Measurements from ENCODE around the gene FAM184B.

The FAM184B gene

GRCh38 chr4:17771284-17771908 is 10.0 kb downstream of the FAM184B start:
- DNase-seq, result no peak

- no peak for DNase-seq
Measured at GRCh38 chr4:17770845-17771244, 10.6 kb downstream of the FAM184B start.

- DNase-seq, result no peak
Measured at GRCh38 chr4:17769406-17770174, 11.8 kb downstream of the FAM184B start.

- no peak for DNase-seq
Measured at GRCh38 chr4:17766826-17767458, 14.5 kb downstream of the FAM184B start.

- DNase-seq, result no peak
Measured at GRCh38 chr4:17765514-17766286, 15.7 kb downstream of the FAM184B start.

GRCh38 chr4:17763931-17764330 is 17.5 kb downstream of the FAM184B start:
- DNase-seq, result peak; percentile 62

- no peak for DNase-seq
Measured at GRCh38 chr4:17763416-17763815, 18.0 kb downstream of the FAM184B start.

GRCh38 chr4:17762726-17763125 is 18.7 kb downstream of the FAM184B start:
- peak; percentile 78 for DNase-seq

GRCh38 chr4:17761062-17761461 is 20.4 kb downstream of the FAM184B start:
- DNase-seq, result no peak

- no peak for DNase-seq
Measured at GRCh38 chr4:17760626-17761025, 20.8 kb downstream of the FAM184B start.

GRCh38 chr4:17758485-17758884 is 22.9 kb downstream of the FAM184B start:
- DNase-seq, result no peak

- no peak for DNase-seq
Measured at GRCh38 chr4:17757621-17758020, 23.8 kb downstream of the FAM184B start.

- DNase-seq, result no peak
Measured at GRCh38 chr4:17753646-17754045, 27.8 kb downstream of the FAM184B start.

- no peak for DNase-seq
Measured at GRCh38 chr4:17740702-17741101, 40.7 kb downstream of the FAM184B start.

- no peak for DNase-seq
Measured at GRCh38 chr4:17736484-17736883, 44.9 kb downstream of the FAM184B start.

GRCh38 chr4:17726911-17727310 is 54.5 kb downstream of the FAM184B start:
- DNase-seq, result no peak

GRCh38 chr4:17723648-17724047 is 57.8 kb downstream of the FAM184B start:
- no peak for DNase-seq

GRCh38 chr4:17722356-17722700 is 59.1 kb downstream of the FAM184B start:
- DNase-seq, result peak; percentile 60

GRCh38 chr4:17721496-17722355 is 59.7 kb downstream of the FAM184B start:
- DNase-seq, result no peak

GRCh38 chr4:17719106-17719505 is 62.3 kb downstream of the FAM184B start:
- DNase-seq, result no peak

- no peak for DNase-seq
Measured at GRCh38 chr4:17718471-17718870, 63.0 kb downstream of the FAM184B start.

- DNase-seq, result peak; percentile 87
Measured at GRCh38 chr4:17717301-17717700, 64.1 kb downstream of the FAM184B start.
